ENCODE results near the gene ALKAL2. TPM values are rescaled to one million over a fixed set of nuclear protein-coding genes. Genes with fewer than 3 reads are reported as not detected.

The ALKAL2 gene
- total and polyA plus RNA-seq, 10 of the 15 experiments (the other 5 are each of a cell fraction or from before 2014, with no cell fraction given): 0.11 to 0.29 (median 0.11) TPM; not detected in 7

GRCh38 chr2:263774-264492, 24.0 kb downstream of the ALKAL2 start, which contains the start of gene SH3YL1:
SH3YL1 (minus strand) TSS chr2:264032; CDS start chr2:263984, 48 bp downstream.
- H4K20me1 ChIP-seq (ENCODE audit: control insufficient read depth, insufficient read depth): no peaks in the 10 kb centered on the region
- H3K27me3 ChIP-seq (replicated peaks in 1 of 2; ENCODE audit: control insufficient read depth in 2 of 2, insufficient read depth in 2 of 2, low read length in 1 of 2): no peaks in the 10 kb centered on the region
- H3K36me3 ChIP-seq (ENCODE audit: control insufficient read depth in 2 of 2, insufficient read depth in 2 of 2, low read length in 1 of 2): no peaks in the 10 kb centered on the region
- ChIA-PET CTCF (no interaction called here), SMC1A (ENCODE audit: uncharacterized antibody, unreplicated experiment) (no interaction called here), POLR2A (no interaction called here), RAD21 (ENCODE audit: unreplicated experiment) (interaction anchor here (1.1 kb wide), 1 partner anchor 17 kb away, joined by 4 read pairs; no protein-coding TSS in a partner anchor)
- intact Hi-C loops (cut with micrococcal nuclease; ENCODE audit: unreplicated experiment) (no loop called here), in situ Hi-C loops (cut with MboI) (no loop called here)
- peak within 1 kb of the TSS; percentile 92 for H3K9ac ChIP-seq (ENCODE audit: control insufficient read depth, insufficient read depth, low read length)
- no TSS peak for BruUV-seq (replicated peaks)
- peak within 1 kb of the TSS; percentile 99 for H3K4me3 ChIP-seq
- H3K4me2 ChIP-seq (ENCODE audit: control insufficient read depth, insufficient read depth): peak within 1 kb of the TSS; percentile 83
- no peaks in the 10 kb centered on the region; the same call in 2 of the 3 replicates for H3K9me3 ChIP-seq (replicated peaks; ENCODE audit: control insufficient read depth, insufficient read depth, low read length)
- H3K4me1 ChIP-seq (ENCODE audit: control insufficient read depth, insufficient read depth, low read length): no peaks in the 10 kb centered on the region; the same call in 1 of the 2 replicates
- DNase-seq (ENCODE audit: low read depth, low spot score) (no peak), ATAC-seq (peak; percentile 53), FAIRE-seq (no peak)
- H3K79me2 ChIP-seq (ENCODE audit: control insufficient read depth, insufficient read depth, low read length): peaks cover 43% of the 10 kb centered on the region
- H3K27ac ChIP-seq (ENCODE audit: control insufficient read depth, insufficient read depth): peak within 1 kb of the TSS; percentile 83
- WGBS (ENCODE audit: insufficient coverage, insufficient replicate concordance, low lambda C conversion rate, missing lambda C conversion rate): 6% methylated on average over 52 of the region's 77 CpGs
- peak within 1 kb of the TSS; percentile 97 for H2AFZ ChIP-seq (ENCODE audit: control insufficient read depth, low read depth, low read length)
- TF ChIP-seq SP1 (IDR thresholded peaks at IDR 0.05; ENCODE audit: low read depth, low read length) (no peak), CHD1 (IDR thresholded peaks at IDR 0.05; ENCODE audit: low read depth, low read length) (no peak), ZZZ3 (IDR thresholded peaks at IDR 0.05; ENCODE audit: control insufficient read depth, insufficient read length, low read depth) (no peak), CHD2 (IDR thresholded peaks at IDR 0.05; ENCODE audit: borderline replicate concordance, low read depth, low read length) (no peak), KDM1A (IDR thresholded peaks at IDR 0.05; ENCODE audit: borderline replicate concordance) (no peak), ZBTB40 (IDR thresholded peaks at IDR 0.05; ENCODE audit: borderline replicate concordance) (no peak), EED (IDR thresholded peaks at IDR 0.05; ENCODE audit: low read depth) (no peak), RFX5 (IDR thresholded peaks at IDR 0.05; ENCODE audit: low read depth, low read length) (no peak), NBN (IDR thresholded peaks at IDR 0.05) (no peak), MTA2 (IDR thresholded peaks at IDR 0.05; ENCODE audit: low read depth) (no peak), BMI1 (IDR thresholded peaks at IDR 0.05; ENCODE audit: borderline replicate concordance) (no peak), CREM (IDR thresholded peaks at IDR 0.05; ENCODE audit: low read depth) (no peak), WRNIP1 (IDR thresholded peaks at IDR 0.05; ENCODE audit: borderline replicate concordance, low read depth, low read length) (no peak), TCF3 (IDR thresholded peaks at IDR 0.05; ENCODE audit: borderline replicate concordance, insufficient read depth, low read depth, low read length) (no peak), MEF2A (IDR thresholded peaks at IDR 0.05; ENCODE audit: insufficient read depth, low read depth, low read length) (no peak), SREBF1 (IDR thresholded peaks at IDR 0.05; ENCODE audit: low read length) (no peak), ATF3 (IDR thresholded peaks at IDR 0.05; ENCODE audit: borderline replicate concordance, extremely low read depth, low read depth, low read length) (no peak), CEBPB (IDR thresholded peaks at IDR 0.05; ENCODE audit: borderline replicate concordance in 1 of 2, low read depth in 2 of 2, low read length in 2 of 2) (no peak), SMARCA5 (IDR thresholded peaks at IDR 0.05) (no peak), CHD4 (IDR thresholded peaks at IDR 0.05) (no peak), POLR2AphosphoS2 (IDR thresholded peaks at IDR 0.05; ENCODE audit: low read depth, low read length) (no peak), NFIC (IDR thresholded peaks at IDR 0.05; ENCODE audit: low read depth, low read length) (no peak)

Measured in GM12878 (cell line).